Breast epithelium (tissue), 3 donors: ENCODE results near the gene KRT78.

Source experiments
- POLR2A ChIP-seq: fragments of 450-650 bp; IDR thresholded peaks from one replicate; pipeline ENCODE4 v1.6.1; 2016; ENCODE audit warnings: antibody characterized with exemption, mild to moderate bottlenecking, moderate library complexity
- TF ChIP-seq, protein P1 (sequence below), 3 donors: fragments of 450-650 bp; IDR thresholded peaks; one replicate each; pipeline ENCODE4 v1.5.1; 2016 to 2017; ENCODE audit warnings: antibody characterized with exemption in 3 of 3, mild to moderate bottlenecking in 3 of 3, moderate library complexity in 3 of 3

- TF ChIP-seq, protein P1, sequence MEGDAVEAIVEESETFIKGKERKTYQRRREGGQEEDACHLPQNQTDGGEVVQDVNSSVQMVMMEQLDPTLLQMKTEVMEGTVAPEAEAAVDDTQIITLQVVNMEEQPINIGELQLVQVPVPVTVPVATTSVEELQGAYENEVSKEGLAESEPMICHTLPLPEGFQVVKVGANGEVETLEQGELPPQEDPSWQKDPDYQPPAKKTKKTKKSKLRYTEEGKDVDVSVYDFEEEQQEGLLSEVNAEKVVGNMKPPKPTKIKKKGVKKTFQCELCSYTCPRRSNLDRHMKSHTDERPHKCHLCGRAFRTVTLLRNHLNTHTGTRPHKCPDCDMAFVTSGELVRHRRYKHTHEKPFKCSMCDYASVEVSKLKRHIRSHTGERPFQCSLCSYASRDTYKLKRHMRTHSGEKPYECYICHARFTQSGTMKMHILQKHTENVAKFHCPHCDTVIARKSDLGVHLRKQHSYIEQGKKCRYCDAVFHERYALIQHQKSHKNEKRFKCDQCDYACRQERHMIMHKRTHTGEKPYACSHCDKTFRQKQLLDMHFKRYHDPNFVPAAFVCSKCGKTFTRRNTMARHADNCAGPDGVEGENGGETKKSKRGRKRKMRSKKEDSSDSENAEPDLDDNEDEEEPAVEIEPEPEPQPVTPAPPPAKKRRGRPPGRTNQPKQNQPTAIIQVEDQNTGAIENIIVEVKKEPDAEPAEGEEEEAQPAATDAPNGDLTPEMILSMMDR (IDR thresholded peaks at IDR 0.05) = no peak
- no peak for TF ChIP-seq POLR2A
These were observed 44.2 kb upstream of the KRT78 start for GRCh38 chr12:52892974-52893373.
